Endothelial cell (in vitro differentiated cells): ENCODE measurements around the gene TSHZ2. TPM values are rescaled to one million over a fixed set of nuclear protein-coding genes. Genes with fewer than 3 reads are reported as not detected.

Source experiments
- DNase-seq: peaks from one replicate; pipeline ENCODE4 v3.0.0; 2021; ENCODE audit warnings: low spot score
- H3K27ac Mint-ChIP-seq: one replicate; pipeline ENCODE4 v1.8.0; 2021; ENCODE audit warnings: mixed read lengths, inconsistent platforms; ENCODE audit not compliant: unreplicated experiment
- H3K27me3 Mint-ChIP-seq: one replicate; pipeline ENCODE4 v1.8.0; 2021; ENCODE audit warnings: mild to moderate bottlenecking, moderate library complexity, mixed read lengths, inconsistent platforms; ENCODE audit not compliant: unreplicated experiment
- H3K36me3 Mint-ChIP-seq: one replicate; pipeline ENCODE4 v1.8.0; 2021; ENCODE audit warnings: mild to moderate bottlenecking, low read depth, mixed read lengths, inconsistent platforms; ENCODE audit not compliant: unreplicated experiment
- H3K4me1 Mint-ChIP-seq: one replicate; pipeline ENCODE4 v1.8.0; 2021; ENCODE audit warnings: mild to moderate bottlenecking, mixed read lengths, inconsistent platforms; ENCODE audit not compliant: unreplicated experiment
- H3K4me3 Mint-ChIP-seq: one replicate; pipeline ENCODE4 v1.8.0; 2021; ENCODE audit warnings: mild to moderate bottlenecking, mixed read lengths, inconsistent platforms; ENCODE audit not compliant: unreplicated experiment
- H3K9me3 Mint-ChIP-seq: one replicate; pipeline ENCODE4 v1.8.0; 2021; ENCODE audit warnings: mixed read lengths, inconsistent platforms; ENCODE audit not compliant: unreplicated experiment
- total RNA-seq: library from RNA; stranded (reverse); fragmentation: NEBNext Ultra II Directional; extraction: Animal tissue kit (Norgen Biotek cat#: 25700); gene quantifications from one replicate; pipeline ENCODE4 v1.2.1, GENCODE V29; 2021; ENCODE audit not compliant: unreplicated experiment
- TF ChIP-seq, protein P1 (sequence below): fragments of 200-600 bp; sonication (generic); IDR thresholded peaks from one replicate; pipeline ENCODE4 v1.5.0; 2021; ENCODE audit warnings: antibody characterized with exemption; ENCODE audit not compliant: unreplicated experiment

Gene TSHZ2
- total RNA-seq, 1 donor from 2014 or later, result 2.3 TPM

DNA sequence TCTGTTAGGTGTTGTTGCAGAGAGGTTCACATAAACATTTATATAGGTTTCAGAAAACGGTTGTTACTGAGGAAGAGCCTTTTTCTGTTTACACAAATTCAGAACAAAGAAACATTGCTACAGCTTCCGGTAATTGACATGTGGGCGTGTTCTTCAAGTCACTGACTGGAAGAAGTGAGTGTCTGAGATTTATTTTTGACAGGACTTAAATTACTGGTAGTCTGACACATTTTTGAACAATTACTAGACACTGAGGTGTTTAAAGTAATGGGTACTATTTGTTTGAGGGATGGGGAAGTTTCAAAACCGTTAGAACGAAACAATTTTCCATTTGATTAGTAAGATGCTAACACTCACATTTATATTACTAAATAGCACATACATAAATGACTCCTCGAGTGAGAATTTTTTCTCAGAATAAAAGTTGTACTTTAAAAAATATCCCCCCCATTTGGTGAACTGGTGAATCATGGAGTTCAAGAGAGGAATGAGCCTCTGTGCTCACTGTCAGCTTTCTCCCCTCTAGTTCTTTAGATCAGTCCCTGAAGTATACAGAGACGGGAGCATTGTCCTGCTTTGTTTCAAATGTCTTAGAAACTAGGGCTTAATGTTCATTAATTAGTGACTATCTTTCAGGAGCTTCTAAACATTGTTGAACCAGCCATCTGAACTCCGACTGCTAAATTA is 98.7 kb downstream of the TSHZ2 start:
- Mint-ChIP-seq H3K27me3 (peaks cover 7% of the 10 kb centered on the region), H3K4me1 (peaks cover 8% of the 10 kb centered on the region), H3K4me3 (no peak overlapping the region), H3K36me3 (peaks cover 4% of the 10 kb centered on the region), H3K9me3 (no peaks in the 10 kb centered on the region), H3K27ac (no peak overlapping the region)
- DNase-seq, result no peak
- TF ChIP-seq, protein P1, sequence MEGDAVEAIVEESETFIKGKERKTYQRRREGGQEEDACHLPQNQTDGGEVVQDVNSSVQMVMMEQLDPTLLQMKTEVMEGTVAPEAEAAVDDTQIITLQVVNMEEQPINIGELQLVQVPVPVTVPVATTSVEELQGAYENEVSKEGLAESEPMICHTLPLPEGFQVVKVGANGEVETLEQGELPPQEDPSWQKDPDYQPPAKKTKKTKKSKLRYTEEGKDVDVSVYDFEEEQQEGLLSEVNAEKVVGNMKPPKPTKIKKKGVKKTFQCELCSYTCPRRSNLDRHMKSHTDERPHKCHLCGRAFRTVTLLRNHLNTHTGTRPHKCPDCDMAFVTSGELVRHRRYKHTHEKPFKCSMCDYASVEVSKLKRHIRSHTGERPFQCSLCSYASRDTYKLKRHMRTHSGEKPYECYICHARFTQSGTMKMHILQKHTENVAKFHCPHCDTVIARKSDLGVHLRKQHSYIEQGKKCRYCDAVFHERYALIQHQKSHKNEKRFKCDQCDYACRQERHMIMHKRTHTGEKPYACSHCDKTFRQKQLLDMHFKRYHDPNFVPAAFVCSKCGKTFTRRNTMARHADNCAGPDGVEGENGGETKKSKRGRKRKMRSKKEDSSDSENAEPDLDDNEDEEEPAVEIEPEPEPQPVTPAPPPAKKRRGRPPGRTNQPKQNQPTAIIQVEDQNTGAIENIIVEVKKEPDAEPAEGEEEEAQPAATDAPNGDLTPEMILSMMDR, result no peak

DNA sequence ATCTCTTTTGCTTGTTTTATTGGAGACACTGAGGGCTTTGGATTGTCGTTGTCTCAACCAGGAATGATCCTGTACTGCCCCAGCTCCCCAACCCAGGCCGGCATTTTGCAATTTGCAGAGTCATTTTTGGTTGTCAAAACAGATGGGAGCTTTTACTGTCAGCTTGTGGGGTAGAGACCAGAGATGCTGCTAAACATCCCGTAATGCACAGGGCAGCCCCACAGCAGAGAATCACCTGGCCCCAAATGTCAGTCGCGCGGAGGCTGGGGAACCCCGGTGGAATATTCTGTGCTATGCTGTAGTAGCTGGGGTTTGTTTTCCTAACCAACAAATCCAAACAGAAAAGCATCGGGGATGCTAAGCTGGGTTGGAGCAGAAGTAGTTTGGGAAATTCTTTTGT is 99.7 kb downstream of the TSHZ2 start:
- TF ChIP-seq, protein P1, result no peak
- Mint-ChIP-seq H3K27ac (no peak overlapping the region), H3K4me3 (no peak overlapping the region), H3K27me3 (peaks cover 7% of the 10 kb centered on the region), H3K4me1 (peaks cover 8% of the 10 kb centered on the region), H3K36me3 (peaks cover 4% of the 10 kb centered on the region), H3K9me3 (no peaks in the 10 kb centered on the region)
- DNase-seq, result no peak

DNA sequence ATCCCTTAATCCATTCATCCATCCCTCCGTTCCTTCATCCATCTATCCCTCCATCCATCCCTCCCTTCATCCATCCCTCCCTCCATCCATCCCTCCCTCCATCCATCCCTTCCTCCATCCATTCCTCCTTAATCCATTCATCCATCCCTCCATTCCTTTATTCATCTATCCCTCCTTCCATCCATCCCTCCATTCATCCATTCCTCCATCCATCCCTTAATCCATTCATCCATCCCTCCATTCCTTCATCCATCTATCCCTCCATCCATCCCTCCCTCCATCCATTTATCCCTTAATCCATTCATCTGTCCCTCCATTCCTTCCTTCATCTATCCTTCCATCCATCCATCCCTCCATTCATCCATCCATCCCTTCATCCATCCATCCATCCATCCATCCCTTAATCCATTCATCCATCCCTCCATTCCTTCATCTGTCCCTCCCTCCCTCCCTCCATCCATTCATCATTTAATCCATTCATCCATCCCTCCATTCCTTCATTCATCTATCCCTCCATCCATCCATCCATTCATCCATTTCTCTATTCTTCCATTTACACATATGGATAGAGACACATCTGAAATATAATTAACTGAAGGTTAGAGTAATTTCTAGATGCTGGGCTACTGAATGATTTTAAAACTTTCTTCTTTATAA is 100.9 kb downstream of the TSHZ2 start:
- TF ChIP-seq, protein P1, result no peak
- DNase-seq, result no peak
- Mint-ChIP-seq H3K9me3 (no peaks in the 10 kb centered on the region), H3K27me3 (peaks cover 3% of the 10 kb centered on the region), H3K27ac (no peak overlapping the region), H3K4me3 (no peak overlapping the region), H3K36me3 (no peaks in the 10 kb centered on the region), H3K4me1 (peaks cover 8% of the 10 kb centered on the region)

DNA sequence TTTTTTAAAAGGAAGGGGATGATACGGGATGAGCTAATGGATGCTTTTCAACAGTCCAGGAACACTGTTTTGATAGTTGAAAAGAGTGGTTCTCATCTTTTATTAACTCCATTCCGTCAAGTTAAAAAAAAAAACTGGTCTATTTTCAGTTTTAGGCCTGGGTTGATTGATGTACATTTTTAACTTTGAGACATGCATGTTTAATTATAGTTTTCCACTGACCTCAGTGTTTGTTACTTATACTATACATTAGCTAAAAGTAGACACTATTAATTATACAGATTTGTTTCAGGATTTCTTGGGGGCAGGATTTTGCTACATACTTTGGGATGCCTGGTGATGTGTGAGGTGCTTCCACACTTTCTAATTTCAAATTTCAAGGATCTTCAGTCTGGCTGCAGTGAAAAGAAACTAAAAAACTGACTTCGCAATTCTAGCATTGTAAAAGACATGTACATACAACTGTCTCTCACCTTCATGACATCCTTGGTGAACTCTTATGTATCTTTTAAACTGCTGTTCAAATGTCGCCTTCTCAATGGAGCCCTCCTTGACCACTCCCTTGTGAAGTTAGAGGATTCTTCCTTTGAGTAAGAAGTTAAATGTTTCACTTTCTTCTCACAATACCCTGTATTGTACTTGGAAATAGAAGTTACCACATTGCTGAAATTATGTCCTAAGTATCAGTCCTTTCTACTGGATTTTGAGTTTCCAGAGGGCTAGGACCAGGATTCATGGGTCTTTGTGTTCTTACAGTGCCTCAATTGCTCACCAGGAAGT is 101.7 kb downstream of the TSHZ2 start:
- no peaks in the 10 kb centered on the region for H3K9me3 Mint-ChIP-seq
- TF ChIP-seq, protein P1, result no peak
- peaks cover 8% of the 10 kb centered on the region for H3K4me1 Mint-ChIP-seq
- no peak overlapping the region for H3K27ac Mint-ChIP-seq
- no peak overlapping the region for H3K4me3 Mint-ChIP-seq
- peaks cover 3% of the 10 kb centered on the region for H3K27me3 Mint-ChIP-seq
- H3K36me3 Mint-ChIP-seq, result no peaks in the 10 kb centered on the region
- DNase-seq, result no peak
